ENCODE measurements around the gene SCARB1. TPM values are rescaled to one million over a fixed set of nuclear protein-coding genes. Genes with fewer than 3 reads are reported as not detected.

The SCARB1 gene
- total and polyA plus RNA-seq, 5 experiments from 2014 or later, result 2.7 to 7.2 (median 3.9) TPM

- POLR2A ChIA-PET, result no interaction called here
Measured at GRCh38 chr12:124842800-124843510, 20.7 kb downstream of the SCARB1 start.

GRCh38 chr12:124842073-124842749, 21.5 kb downstream of the SCARB1 start:
- Mint-ChIP-seq H3K36me3 (no peaks in the 10 kb centered on the region), H3K27ac (no peak overlapping the region), H3K4me1 (peaks cover 0 to 4% (median 1%) of the 10 kb centered on the region in 4 donors), H3K27me3 (no peaks in the 10 kb centered on the region), H3K9me3 (no peaks in the 10 kb centered on the region), H3K4me3 (no peak overlapping the region)
- POLR2A ChIA-PET, result no interaction called here
- DNase-seq (peak in 1 of 10 donors; percentile 16), ATAC-seq (no peak)

More at GRCh38 chr12:124842800-124843510, 20.7 kb downstream of the SCARB1 start:
- Mint-ChIP-seq H3K9me3 (no peaks in the 10 kb centered on the region), H3K4me3 (no peak overlapping the region), H3K27ac (no peak overlapping the region), H3K4me1 (peaks cover 0 to 4% (median under 1%) of the 10 kb centered on the region in 4 donors), H3K27me3 (no peaks in the 10 kb centered on the region), H3K36me3 (no peaks in the 10 kb centered on the region)
- peak in 1 of 10 donors; percentile 55 for DNase-seq
- no peak for ATAC-seq

GRCh38 chr12:124841558-124841945, 22.1 kb downstream of the SCARB1 start:
- peak overlapping the region in 1 of 10 donors; percentile 63 for H3K4me3 Mint-ChIP-seq

GRCh38 chr12:124837958-124838803, 25.5 kb downstream of the SCARB1 start:
- ATAC-seq, result no peak
- Mint-ChIP-seq H3K9me3 (no peaks in the 10 kb centered on the region), H3K27me3 (no peaks in the 10 kb centered on the region), H3K27ac (no peak overlapping the region), H3K4me1 (peaks cover 0 to 7% (median 2%) of the 10 kb centered on the region in 4 donors), H3K4me3 (no peak overlapping the region), H3K36me3 (no peaks in the 10 kb centered on the region)
- POLR2A ChIA-PET, result no interaction called here
- DNase-seq, result no peak

More at GRCh38 chr12:124841558-124841945, 22.1 kb downstream of the SCARB1 start:
- Mint-ChIP-seq H3K36me3 (no peaks in the 10 kb centered on the region), H3K27ac (peak overlapping the region in 1 of 10 donors; percentile 33), H3K4me1 (peaks cover 0 to 4% (median 2%) of the 10 kb centered on the region in 4 donors), H3K27me3 (no peaks in the 10 kb centered on the region), H3K9me3 (no peaks in the 10 kb centered on the region)
- POLR2A ChIA-PET, result no interaction called here
- no peak for ATAC-seq
- peak in 1 of 10 donors; percentile 7 for DNase-seq

- Mint-ChIP-seq H3K9me3 (no peaks in the 10 kb centered on the region), H3K4me3 (no peak overlapping the region), H3K4me1 (peaks cover 0 to 8% (median 2%) of the 10 kb centered on the region in 4 donors), H3K27me3 (no peaks in the 10 kb centered on the region), H3K27ac (peak overlapping the region in 1 of 10 donors; percentile 81), H3K36me3 (no peaks in the 10 kb centered on the region)
- ATAC-seq (no peak), DNase-seq (no peak)
- POLR2A ChIA-PET, result no interaction called here
Measured at GRCh38 chr12:124837249-124837897, 26.3 kb downstream of the SCARB1 start.

GRCh38 chr12:124836759-124837158, 26.9 kb downstream of the SCARB1 start:
- Mint-ChIP-seq H3K4me1 (peaks cover 0 to 8% (median 2%) of the 10 kb centered on the region in 4 donors), H3K36me3 (no peaks in the 10 kb centered on the region), H3K27ac (peak overlapping the region in 1 of 10 donors; percentile 81), H3K27me3 (no peaks in the 10 kb centered on the region), H3K9me3 (no peaks in the 10 kb centered on the region), H3K4me3 (no peak overlapping the region)
- POLR2A ChIA-PET, result no interaction called here
- no peak for ATAC-seq
- no peak for DNase-seq

- Mint-ChIP-seq H3K4me3 (no peak overlapping the region), H3K9me3 (no peaks in the 10 kb centered on the region), H3K36me3 (no peaks in the 10 kb centered on the region), H3K4me1 (peaks cover 0 to 7% (median 2%) of the 10 kb centered on the region in 4 donors), H3K27me3 (no peaks in the 10 kb centered on the region), H3K27ac (no peak overlapping the region)
- ATAC-seq (no peak), DNase-seq (no peak)
- POLR2A ChIA-PET, result no interaction called here
Measured at GRCh38 chr12:124835656-124836410, 27.8 kb downstream of the SCARB1 start.

- peaks cover 0 to 4% (median 0%) of the 10 kb centered on the region in 9 donors for H3K9me3 Mint-ChIP-seq
- H3K27me3 Mint-ChIP-seq, result no peaks in the 10 kb centered on the region
- DNase-seq, result no peak
- ATAC-seq, result no peak
- H3K27ac Mint-ChIP-seq, result peak overlapping the region in 1 of 10 donors; percentile 24
- no peak overlapping the region for H3K4me3 Mint-ChIP-seq
- no peaks in the 10 kb centered on the region for H3K36me3 Mint-ChIP-seq
- H3K4me1 Mint-ChIP-seq, result peaks cover 0 to 7% (median under 1%) of the 10 kb centered on the region in 4 donors
- POLR2A ChIA-PET, result no interaction called here
Measured at GRCh38 chr12:124834822-124835221, 28.8 kb downstream of the SCARB1 start.

- Mint-ChIP-seq H3K4me1 (peaks cover 0 to 7% (median under 1%) of the 10 kb centered on the region in 4 donors), H3K27ac (no peak overlapping the region)
- no peak for DNase-seq
Measured at GRCh38 chr12:124833693-124834122, 30.0 kb downstream of the SCARB1 start.

GRCh38 chr12:124832856-124833255, 30.8 kb downstream of the SCARB1 start:
- Mint-ChIP-seq H3K9me3 (peaks cover 0 to 8% (median 0%) of the 10 kb centered on the region in 9 donors), H3K27me3 (no peaks in the 10 kb centered on the region), H3K36me3 (no peaks in the 10 kb centered on the region), H3K4me3 (no peak overlapping the region), H3K27ac (no peak overlapping the region), H3K4me1 (peaks cover 0 to 7% (median under 1%) of the 10 kb centered on the region in 4 donors)
- DNase-seq (no peak), ATAC-seq (no peak)
- POLR2A ChIA-PET, result no interaction called here

More at GRCh38 chr12:124833693-124834122, 30.0 kb downstream of the SCARB1 start:
- H3K9me3 Mint-ChIP-seq, result peaks cover 0 to 8% (median 0%) of the 10 kb centered on the region in 9 donors
- no peaks in the 10 kb centered on the region for H3K27me3 Mint-ChIP-seq
- H3K36me3 Mint-ChIP-seq, result no peaks in the 10 kb centered on the region
- no peak overlapping the region for H3K4me3 Mint-ChIP-seq
- POLR2A ChIA-PET, result no interaction called here
- ATAC-seq, result no peak

GRCh38 chr12:124831590-124831989, 32.1 kb downstream of the SCARB1 start:
- DNase-seq (no peak), ATAC-seq (no peak)
- Mint-ChIP-seq H3K27me3 (no peaks in the 10 kb centered on the region), H3K27ac (no peak overlapping the region), H3K9me3 (peaks cover 0 to 8% (median 0%) of the 10 kb centered on the region in 9 donors), H3K36me3 (no peaks in the 10 kb centered on the region), H3K4me3 (no peak overlapping the region), H3K4me1 (peaks cover 0 to 7% (median 0%) of the 10 kb centered on the region in 4 donors)
- POLR2A ChIA-PET, result no interaction called here

All from naive thymus-derived CD8-positive, alpha-beta T cell (primary cell).